MM.1S (cell line): ENCODE results near the gene NRXN3.

Experiments used
- EZH2 ChIP-seq: fragments of 300-600 bp; sonication (generic); optimal IDR thresholded peaks from 2 replicates; pipeline ENCODE3; 2017; ENCODE audit warnings: low read depth, mild to moderate bottlenecking, antibody characterized with exemption, low read length, mixed read lengths
- TF ChIP-seq, protein P1 (sequence below): fragments of 300-600 bp; sonication (generic); IDR thresholded peaks from 2 replicates; pipeline ENCODE4 v1.5.1; 2016; ENCODE audit warnings: antibody characterized with exemption, low read length, mixed read lengths

DNA sequence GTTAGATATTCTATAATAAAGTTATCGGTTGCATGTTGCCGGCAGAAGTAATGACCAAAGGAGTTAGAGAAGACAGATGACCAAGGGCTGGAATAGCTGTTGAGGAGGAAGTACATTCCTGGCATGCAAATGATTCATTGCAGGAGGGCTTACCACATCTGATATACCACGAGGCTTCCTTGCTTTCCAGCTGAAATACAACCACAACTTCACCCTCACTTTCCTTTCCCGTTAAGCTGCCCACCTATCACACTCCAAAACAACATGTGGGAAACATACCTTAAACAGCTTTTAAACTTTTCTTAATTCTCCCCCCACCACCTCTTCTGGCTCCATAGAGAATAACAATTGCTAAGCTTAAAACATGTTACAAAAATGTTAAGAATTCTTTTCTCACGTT, 594.1 kb downstream of the NRXN3 start:
- TF ChIP-seq, protein P1, sequence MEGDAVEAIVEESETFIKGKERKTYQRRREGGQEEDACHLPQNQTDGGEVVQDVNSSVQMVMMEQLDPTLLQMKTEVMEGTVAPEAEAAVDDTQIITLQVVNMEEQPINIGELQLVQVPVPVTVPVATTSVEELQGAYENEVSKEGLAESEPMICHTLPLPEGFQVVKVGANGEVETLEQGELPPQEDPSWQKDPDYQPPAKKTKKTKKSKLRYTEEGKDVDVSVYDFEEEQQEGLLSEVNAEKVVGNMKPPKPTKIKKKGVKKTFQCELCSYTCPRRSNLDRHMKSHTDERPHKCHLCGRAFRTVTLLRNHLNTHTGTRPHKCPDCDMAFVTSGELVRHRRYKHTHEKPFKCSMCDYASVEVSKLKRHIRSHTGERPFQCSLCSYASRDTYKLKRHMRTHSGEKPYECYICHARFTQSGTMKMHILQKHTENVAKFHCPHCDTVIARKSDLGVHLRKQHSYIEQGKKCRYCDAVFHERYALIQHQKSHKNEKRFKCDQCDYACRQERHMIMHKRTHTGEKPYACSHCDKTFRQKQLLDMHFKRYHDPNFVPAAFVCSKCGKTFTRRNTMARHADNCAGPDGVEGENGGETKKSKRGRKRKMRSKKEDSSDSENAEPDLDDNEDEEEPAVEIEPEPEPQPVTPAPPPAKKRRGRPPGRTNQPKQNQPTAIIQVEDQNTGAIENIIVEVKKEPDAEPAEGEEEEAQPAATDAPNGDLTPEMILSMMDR, result no peak
- no peak for TF ChIP-seq EZH2
